GM18507 (cell line): ENCODE data around the gene DCC.

Experiments
- DNase-seq: peaks from one replicate; pipeline ENCODE4 v3.0.0; 2011; ENCODE audit warnings: low read depth; ENCODE audit not compliant: insufficient read length; ENCODE audit errors: extremely low spot score
- FAIRE-seq: peaks from 2 replicates; lab custom pipeline; 2011; peaks lifted over from hg19 to GRCh38; lab: Jason Lieb, UNC

Gene DCC

GRCh38 chr18:52409727-52410126 lies 69.7 kb downstream of the DCC start:
- DNase-seq (no peak), FAIRE-seq (peak; percentile 62)

- no peak for DNase-seq
- no peak for FAIRE-seq
These were observed 75.1 kb downstream of the DCC start for GRCh38 chr18:52415131-52415530.

GRCh38 chr18:52422985-52423601 lies 83.1 kb downstream of the DCC start:
- FAIRE-seq (no peak), DNase-seq (no peak)

GRCh38 chr18:52426041-52426440 lies 86.0 kb downstream of the DCC start:
- FAIRE-seq (no peak), DNase-seq (no peak)

DNA sequence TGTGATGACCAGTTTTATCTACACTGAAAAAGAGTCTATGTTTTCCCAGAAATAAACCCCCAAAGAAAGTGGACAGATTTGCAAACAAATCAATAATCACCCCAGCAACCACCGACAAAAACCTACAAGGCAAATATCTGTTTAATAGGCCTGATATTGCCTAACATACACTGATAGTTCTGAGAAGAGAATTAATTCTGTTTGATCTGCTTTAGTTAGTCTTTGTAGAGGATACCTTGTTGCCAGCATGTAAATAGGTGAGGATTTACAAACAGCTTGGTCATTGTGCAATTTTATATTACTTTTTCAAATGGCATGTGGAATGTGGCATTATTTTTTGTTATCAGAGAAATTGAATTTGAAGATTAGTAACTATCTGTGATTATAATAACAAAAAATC lies 86.5 kb downstream of the DCC start:
- FAIRE-seq (no peak), DNase-seq (no peak)

GRCh38 chr18:52427521-52428175 lies 87.7 kb downstream of the DCC start:
- FAIRE-seq, result no peak
- no peak for DNase-seq

GRCh38 chr18:52431683-52432082 lies 91.7 kb downstream of the DCC start:
- DNase-seq (no peak), FAIRE-seq (no peak)

DNA sequence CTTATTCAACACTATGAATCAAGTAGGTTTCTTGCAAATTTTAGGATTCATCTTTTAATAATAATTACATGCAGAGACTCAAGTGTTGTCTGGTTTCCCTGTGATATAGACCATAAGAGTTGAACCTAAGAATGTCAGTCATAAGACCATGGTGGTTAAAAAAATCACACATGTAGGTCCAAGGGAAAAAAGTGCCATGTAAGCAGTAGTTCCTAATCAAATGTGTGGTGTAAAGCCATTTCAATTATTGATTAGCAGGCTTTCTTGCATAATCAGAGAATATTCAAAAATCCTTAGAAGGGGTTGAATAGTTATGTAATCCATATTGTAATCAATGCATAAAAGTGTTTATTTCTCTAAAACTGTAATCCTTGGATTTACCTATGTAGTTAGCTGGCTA lies 93.8 kb downstream of the DCC start:
- DNase-seq (no peak), FAIRE-seq (no peak)

DNA sequence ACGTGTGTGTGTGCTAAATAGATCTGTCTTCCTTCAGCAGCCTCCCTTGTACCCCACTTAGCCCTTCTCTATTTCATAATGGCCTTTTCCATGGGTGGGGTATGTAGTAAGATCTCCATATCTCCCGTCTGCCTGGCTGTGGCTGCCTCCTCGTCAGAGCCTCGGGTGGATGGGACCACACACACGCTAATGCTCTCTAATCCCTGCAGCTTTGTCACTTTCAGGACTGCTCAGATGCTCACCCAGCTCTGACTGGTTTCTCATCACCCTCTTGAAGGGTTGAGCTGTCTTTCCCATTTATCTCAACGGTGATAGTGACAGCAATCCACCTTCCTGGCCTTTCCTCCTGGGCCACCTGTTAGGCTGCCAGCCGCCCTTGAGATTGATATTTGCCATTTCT lies 95.3 kb downstream of the DCC start:
- FAIRE-seq, result no peak

DNA sequence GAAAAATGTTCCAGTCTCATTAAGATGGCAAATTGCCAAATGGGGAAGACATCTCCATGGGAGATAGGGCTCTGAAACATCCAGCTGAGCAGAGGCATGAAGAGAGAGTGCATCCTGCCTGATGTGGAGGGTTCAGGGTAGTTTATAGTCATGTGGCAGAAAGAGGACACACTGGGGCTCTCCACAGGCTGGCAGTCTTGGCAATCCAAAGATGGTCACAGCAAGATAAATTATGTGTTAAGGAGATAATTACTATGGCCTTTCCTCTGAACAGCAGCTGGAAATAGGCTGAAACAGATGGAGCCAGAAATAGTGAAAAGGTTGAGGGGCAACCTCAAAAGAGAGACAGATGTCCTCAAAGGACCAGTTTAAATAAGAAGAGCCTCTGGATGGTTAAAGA lies 97.2 kb downstream of the DCC start:
- FAIRE-seq (no peak), DNase-seq (no peak)

More for the DNA sequence above, 95.3 kb downstream of the DCC start:
- no peak for DNase-seq

DNA sequence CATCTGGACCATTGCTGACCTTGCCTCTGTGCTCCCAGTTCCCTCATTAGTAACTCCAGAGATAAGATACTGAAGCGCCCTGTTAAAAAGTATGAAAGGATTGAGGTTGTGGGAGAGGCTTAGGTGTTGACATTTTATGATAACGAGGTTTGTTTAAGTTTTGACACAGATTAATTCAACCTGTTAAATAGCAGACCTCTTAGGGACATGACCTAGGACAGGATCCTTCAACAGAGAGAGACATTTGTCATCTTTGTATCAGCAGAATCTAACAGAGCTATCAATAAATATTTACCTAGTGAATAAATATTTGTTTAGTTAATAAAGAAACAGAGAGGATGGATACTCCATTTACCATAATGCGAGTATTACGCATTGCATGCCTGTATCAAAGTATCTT lies 99.5 kb downstream of the DCC start:
- DNase-seq, result no peak
- no peak for FAIRE-seq

DNA sequence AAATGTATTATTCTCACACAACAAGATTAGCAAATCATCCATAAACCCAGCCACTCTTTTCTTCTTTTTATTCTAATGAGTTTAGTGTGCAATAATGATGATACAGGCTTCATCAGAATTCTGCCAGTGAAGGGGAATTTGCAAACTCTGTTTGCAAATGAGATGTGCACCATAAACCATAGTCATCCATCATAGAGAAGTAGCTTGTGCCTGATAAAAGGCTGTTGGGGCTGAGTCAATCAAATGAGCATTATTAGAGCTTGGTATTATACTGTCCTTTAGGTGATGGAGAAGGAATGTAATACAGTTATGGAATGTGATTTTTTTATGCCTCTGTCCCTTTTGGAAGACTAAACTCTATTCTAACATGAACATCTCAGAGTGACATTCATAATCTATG lies 101.8 kb downstream of the DCC start:
- DNase-seq (no peak), FAIRE-seq (no peak)

DNA sequence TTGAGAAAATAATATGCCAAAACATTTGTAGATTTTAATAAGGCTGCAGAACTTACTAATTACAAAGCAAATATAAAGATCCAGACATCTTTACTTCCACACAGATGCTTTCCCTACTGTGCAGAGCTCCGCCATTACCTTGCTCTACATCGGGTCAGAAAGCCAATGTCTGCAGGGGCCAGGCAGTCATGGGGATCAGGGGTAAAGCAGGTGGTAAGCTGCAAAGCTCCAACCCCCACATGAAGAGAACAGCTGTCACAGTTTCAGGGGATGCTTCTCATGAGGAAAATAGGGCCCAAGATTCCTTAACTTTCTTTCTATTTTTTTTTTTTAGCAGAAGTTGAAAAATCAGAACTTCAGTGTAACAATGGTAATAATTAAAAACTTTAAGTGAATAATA lies 102.7 kb downstream of the DCC start:
- DNase-seq, result no peak
- FAIRE-seq, result no peak

GRCh38 chr18:52451256-52451655 lies 111.3 kb downstream of the DCC start:
- no peak for DNase-seq
- FAIRE-seq, result no peak

DNA sequence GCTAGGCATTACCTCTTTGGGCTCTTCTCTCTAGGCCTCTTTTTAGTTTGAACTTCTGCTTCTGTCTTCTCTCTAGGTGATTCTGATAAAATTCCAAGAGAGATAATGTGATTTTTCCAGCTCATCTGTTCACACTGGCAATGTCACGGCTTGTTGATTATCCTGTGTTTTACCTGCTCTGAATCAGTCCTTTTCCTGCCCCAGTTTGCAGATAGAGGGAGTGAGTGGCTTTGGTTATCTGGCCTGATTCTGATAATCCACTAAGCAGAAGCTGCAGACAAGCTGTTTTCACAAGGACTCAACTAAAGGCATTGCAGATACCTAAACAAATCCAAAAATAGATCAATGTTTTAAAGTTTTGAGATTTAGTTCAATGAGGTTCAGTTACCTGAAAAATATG lies 111.9 kb downstream of the DCC start:
- DNase-seq (no peak), FAIRE-seq (no peak)

- FAIRE-seq (no peak), DNase-seq (no peak)
These were observed 112.4 kb downstream of the DCC start for GRCh38 chr18:52452427-52452826.

DNA sequence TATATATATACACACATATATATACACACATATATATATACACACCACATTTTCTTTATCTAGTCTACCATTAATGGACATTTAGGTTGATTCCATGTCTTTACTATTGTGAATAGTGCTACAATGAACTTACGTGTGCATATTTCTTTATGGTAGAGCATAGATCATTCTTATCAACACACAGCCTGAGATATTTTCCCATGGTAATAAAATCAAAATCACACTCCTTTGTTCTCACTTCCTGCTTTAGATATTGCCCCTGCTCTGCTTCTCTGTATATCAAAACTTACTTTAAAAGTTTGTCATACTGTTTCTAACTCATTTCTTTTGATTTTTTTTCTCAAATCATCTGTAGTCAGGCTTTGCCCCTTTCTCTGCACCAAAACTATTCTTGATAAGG lies 119.9 kb downstream of the DCC start:
- DNase-seq, result no peak
- no peak for FAIRE-seq

GRCh38 chr18:52462853-52463252 lies 122.9 kb downstream of the DCC start:
- FAIRE-seq, result no peak

GRCh38 chr18:52465391-52465790 lies 125.4 kb downstream of the DCC start:
- no peak for DNase-seq
- FAIRE-seq, result no peak

More at GRCh38 chr18:52462853-52463252, 122.9 kb downstream of the DCC start:
- DNase-seq, result no peak

DNA sequence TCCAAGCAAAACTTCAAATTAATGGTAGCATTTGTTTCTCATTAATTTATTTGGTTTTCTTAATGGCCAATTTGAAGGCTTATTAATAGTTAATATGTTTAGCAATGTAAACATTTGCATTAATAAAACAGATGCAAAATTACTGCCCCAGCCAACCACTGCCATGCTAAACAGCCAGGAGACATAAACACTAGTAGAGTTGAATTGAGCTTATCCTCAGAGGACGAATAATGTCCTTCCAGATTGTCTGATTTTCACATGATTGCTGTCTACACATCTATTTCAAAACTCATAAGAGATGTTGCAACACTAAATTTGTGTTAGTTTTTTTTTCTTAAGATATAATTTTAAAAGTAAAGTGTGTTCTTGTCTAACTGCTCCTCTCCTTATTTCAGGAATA lies 128.5 kb downstream of the DCC start:
- FAIRE-seq (no peak), DNase-seq (no peak)

DNA sequence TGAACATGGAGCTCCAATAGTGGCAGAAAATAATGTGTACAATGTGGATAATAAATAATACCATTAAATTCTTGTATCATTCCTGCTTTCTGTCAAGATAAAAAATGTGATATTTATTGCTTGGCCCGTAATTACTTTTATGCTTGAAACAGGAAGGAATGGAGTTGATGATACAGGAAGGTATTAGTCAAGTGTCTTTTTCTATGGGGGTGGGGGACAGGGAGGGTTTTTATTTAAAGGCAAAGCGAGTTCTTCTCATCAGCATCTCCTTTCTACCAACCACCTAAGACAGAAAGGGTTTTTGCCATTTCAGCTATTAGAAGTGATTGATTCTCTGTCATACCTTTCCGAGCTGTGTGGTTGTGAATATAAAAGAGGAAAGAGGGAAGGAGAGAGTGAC lies 135.3 kb downstream of the DCC start:
- DNase-seq, result no peak

GRCh38 chr18:52481116-52481515 lies 141.1 kb downstream of the DCC start:
- no peak for DNase-seq
- FAIRE-seq, result no peak

More for the DNA sequence above, 135.3 kb downstream of the DCC start:
- no peak for FAIRE-seq
